Epithelial cell of proximal tubule (primary cell): Measurements from ENCODE around the gene DARS2. TPM values are rescaled to one million over a fixed set of nuclear protein-coding genes. Genes with fewer than 3 reads are reported as not detected.
"Not testable (repeated sequence)": the region's sequence is repeated elsewhere in the genome, so short reads cannot be mapped to it uniquely, and the experiment has no call there.

Experiments used
- DNase-seq: peaks from one replicate; pipeline ENCODE4 v3.0.0-alpha.2; 2011; ENCODE audit warnings: low read depth
- H3K4me3 ChIP-seq: 2 replicates; pipeline ENCODE4 v1.5.1; 2011; ENCODE audit warnings: low read depth, mild to moderate bottlenecking, low read length
- CTCF ChIP-seq: conservative IDR thresholded peaks from 2 replicates; pipeline ENCODE4 v1.5.1; 2012; ENCODE audit warnings: low read depth, mild to moderate bottlenecking, low read length
- total RNA-seq: library from RNA; depleted of rRNA; stranded (reverse); fragments of >200 nt; gene quantifications from 2 replicates; pipeline ENCODE4 v1.2.3, GENCODE V29; 2015

Gene DARS2
- total RNA-seq, 1 donor from 2014 or later = 39.6 TPM

GRCh38 chr1:173852105-173852504 lies 27.6 kb downstream of the DARS2 start:
- no peak for TF ChIP-seq CTCF
- H3K4me3 ChIP-seq = no peak overlapping the region
- no peak for DNase-seq

GRCh38 chr1:173853074-173853473 lies 28.6 kb downstream of the DARS2 start:
- TF ChIP-seq CTCF = no peak
- DNase-seq = no peak
- no peak overlapping the region for H3K4me3 ChIP-seq

- TF ChIP-seq CTCF = no peak
- no peak overlapping the region for H3K4me3 ChIP-seq
- DNase-seq = no peak
Observed at GRCh38 chr1:173856014-173856413, 31.5 kb downstream of the DARS2 start.

GRCh38 chr1:173856903-173857302 lies 32.4 kb downstream of the DARS2 start:
- no peak for DNase-seq
- no peak for TF ChIP-seq CTCF

GRCh38 chr1:173857363-173857917 lies 33.0 kb downstream of the DARS2 start:
- no peak overlapping the region for H3K4me3 ChIP-seq
- TF ChIP-seq CTCF = no peak
- DNase-seq = no peak

More at GRCh38 chr1:173856903-173857302, 32.4 kb downstream of the DARS2 start:
- H3K4me3 ChIP-seq = no peak overlapping the region

GRCh38 chr1:173859547-173859946 lies 35.1 kb downstream of the DARS2 start:
- not testable (repeated sequence) for DNase-seq, H3K4me3 ChIP-seq

- DNase-seq = no peak
- H3K4me3 ChIP-seq = no peak overlapping the region
- no peak for TF ChIP-seq CTCF
Observed at GRCh38 chr1:173860065-173860464, 35.6 kb downstream of the DARS2 start.
